ENCODE data around the gene ULBP3. TPM values are rescaled to one million over a fixed set of nuclear protein-coding genes. Genes with fewer than 3 reads are reported as not detected.

ULBP3 gene
- total and polyA plus RNA-seq, 9 of the 15 experiments (the other 6 are each of a cell fraction or from before 2014, with no cell fraction given) = 0.25 to 0.33 TPM; not detected in 7

DNA sequence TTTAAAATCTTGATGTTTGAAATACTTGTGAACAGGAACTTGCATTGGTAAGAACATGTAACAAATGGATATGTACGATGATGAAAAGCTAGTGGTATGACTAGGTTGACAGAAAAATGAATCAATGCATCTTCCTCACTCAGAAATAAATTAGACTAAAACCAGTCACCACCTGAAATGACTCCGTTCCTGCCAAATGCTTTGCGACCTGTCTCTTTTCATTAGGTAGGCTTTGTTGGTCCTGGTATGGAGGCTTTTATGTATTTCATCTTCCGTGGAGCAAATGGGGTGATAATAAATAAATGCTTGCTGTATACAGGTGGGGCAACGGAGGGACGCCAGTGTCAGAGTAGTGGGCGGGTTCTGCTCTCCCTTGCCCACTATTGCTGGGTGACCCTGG is 17.1 kb upstream of the ULBP3 start:
- WGBS (ENCODE audit: insufficient coverage, low coverage, missing lambda C conversion rate) = 3% methylated on average over 7 of the region's 7 CpGs
- CTCF ChIA-PET (ENCODE audit: low intra/inter-chr PET ratio) = interaction anchor here (0.7 kb wide), 1 partner anchor 12 kb away, joined by 3 read pairs; no protein-coding TSS in a partner anchor

More for the DNA sequence above, 17.1 kb upstream of the ULBP3 start:
- intact Hi-C loops (cut with micrococcal nuclease) (no loop called here), in situ Hi-C loops (cut with MboI) (no loop called here)
- H3K9ac ChIP-seq (ENCODE audit: insufficient read depth in 1 of 2, low read depth in 2 of 2, low read length in 2 of 2) = no peak overlapping the region
- peaks cover 0 to 5% of the 10 kb centered on the region in 2 experiments; a peak in 3 of 5 replicates for H3K4me1 ChIP-seq (replicated peaks in 1 of 2; ENCODE audit: control insufficient read depth in 2 of 2, insufficient read depth in 2 of 2, low read length in 2 of 2)
- H3K79me2 ChIP-seq (ENCODE audit: control insufficient read depth, insufficient read depth, low read length) = no peaks in the 10 kb centered on the region
- no peaks in the 10 kb centered on the region for H3K9me1 ChIP-seq (ENCODE audit: control insufficient read depth, insufficient read depth, low read length)
- ATAC-seq (no peak), FAIRE-seq (no peak), DNase-seq (ENCODE audit: extremely low read depth in 1 of 4, low spot score in 3 of 4) (no peak)
- no peaks in the 10 kb centered on the region; the same call in 1 of the 2 replicates for H4K20me1 ChIP-seq (replicated peaks; ENCODE audit: control insufficient read depth, insufficient read depth, low read length)
- no TSS peak for BruUV-seq (replicated peaks)
- no peaks in the 10 kb centered on the region for H3K36me3 ChIP-seq (ENCODE audit: control insufficient read depth, insufficient read depth, low read length)
- H3K9me3 ChIP-seq (replicated peaks; ENCODE audit: control insufficient read depth, insufficient read depth, low read depth, low read length) = no peaks in the 10 kb centered on the region
- H3K27ac ChIP-seq (ENCODE audit: extremely low read depth, low read depth, low read length) = no peak overlapping the region
- H3K27me3 ChIP-seq (ENCODE audit: control insufficient read depth in 2 of 2, insufficient read depth in 2 of 2, low read length in 2 of 2) = peaks cover 38 to 59% of the 10 kb centered on the region in 2 experiments; a peak in 4 of 5 replicates
- no peak for TF ChIP-seq RFX5 (IDR thresholded peaks at IDR 0.05; ENCODE audit: low read depth, low read length)
- TF ChIP-seq KAT8 (IDR thresholded peaks at IDR 0.05; ENCODE audit: low read depth) = no peak
- TF ChIP-seq ZC3H11A (IDR thresholded peaks at IDR 0.05; ENCODE audit: low read depth, low read length) = no peak
- no peak for TF ChIP-seq ZNF274 (IDR thresholded peaks at IDR 0.05; ENCODE audit: borderline replicate concordance, low read depth, low read length)
- no peak for TF ChIP-seq ZFP36 (IDR thresholded peaks at IDR 0.05; ENCODE audit: low read depth, low read length, partially characterized antibody)
- no peak for TF ChIP-seq MCM3 (IDR thresholded peaks at IDR 0.05)
- no peak for TF ChIP-seq TARDBP (IDR thresholded peaks at IDR 0.05)
- TF ChIP-seq TCFL5 (CRISPR knock-in tag; conservative IDR thresholded peaks at IDR 0.05) = no peak
- TF ChIP-seq FOXM1 (IDR thresholded peaks at IDR 0.05; ENCODE audit: low read depth) = no peak
- TF ChIP-seq FOXM1 (CRISPR knock-in tag; IDR thresholded peaks at IDR 0.05; ENCODE audit: low read depth) = no peak
- TF ChIP-seq, protein P1, sequence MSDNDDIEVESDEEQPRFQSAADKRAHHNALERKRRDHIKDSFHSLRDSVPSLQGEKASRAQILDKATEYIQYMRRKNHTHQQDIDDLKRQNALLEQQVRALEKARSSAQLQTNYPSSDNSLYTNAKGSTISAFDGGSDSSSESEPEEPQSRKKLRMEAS (CRISPR knock-in tag; IDR thresholded peaks at IDR 0.05) = no peak
- no peak for TF ChIP-seq SNIP1 (IDR thresholded peaks at IDR 0.05; ENCODE audit: low read depth)
- TF ChIP-seq, protein P2, sequence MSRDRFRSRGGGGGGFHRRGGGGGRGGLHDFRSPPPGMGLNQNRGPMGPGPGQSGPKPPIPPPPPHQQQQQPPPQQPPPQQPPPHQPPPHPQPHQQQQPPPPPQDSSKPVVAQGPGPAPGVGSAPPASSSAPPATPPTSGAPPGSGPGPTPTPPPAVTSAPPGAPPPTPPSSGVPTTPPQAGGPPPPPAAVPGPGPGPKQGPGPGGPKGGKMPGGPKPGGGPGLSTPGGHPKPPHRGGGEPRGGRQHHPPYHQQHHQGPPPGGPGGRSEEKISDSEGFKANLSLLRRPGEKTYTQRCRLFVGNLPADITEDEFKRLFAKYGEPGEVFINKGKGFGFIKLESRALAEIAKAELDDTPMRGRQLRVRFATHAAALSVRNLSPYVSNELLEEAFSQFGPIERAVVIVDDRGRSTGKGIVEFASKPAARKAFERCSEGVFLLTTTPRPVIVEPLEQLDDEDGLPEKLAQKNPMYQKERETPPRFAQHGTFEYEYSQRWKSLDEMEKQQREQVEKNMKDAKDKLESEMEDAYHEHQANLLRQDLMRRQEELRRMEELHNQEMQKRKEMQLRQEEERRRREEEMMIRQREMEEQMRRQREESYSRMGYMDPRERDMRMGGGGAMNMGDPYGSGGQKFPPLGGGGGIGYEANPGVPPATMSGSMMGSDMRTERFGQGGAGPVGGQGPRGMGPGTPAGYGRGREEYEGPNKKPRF (IDR thresholded peaks at IDR 0.05; ENCODE audit: low read depth, low read length) = no peak
- TF ChIP-seq, protein P3, sequence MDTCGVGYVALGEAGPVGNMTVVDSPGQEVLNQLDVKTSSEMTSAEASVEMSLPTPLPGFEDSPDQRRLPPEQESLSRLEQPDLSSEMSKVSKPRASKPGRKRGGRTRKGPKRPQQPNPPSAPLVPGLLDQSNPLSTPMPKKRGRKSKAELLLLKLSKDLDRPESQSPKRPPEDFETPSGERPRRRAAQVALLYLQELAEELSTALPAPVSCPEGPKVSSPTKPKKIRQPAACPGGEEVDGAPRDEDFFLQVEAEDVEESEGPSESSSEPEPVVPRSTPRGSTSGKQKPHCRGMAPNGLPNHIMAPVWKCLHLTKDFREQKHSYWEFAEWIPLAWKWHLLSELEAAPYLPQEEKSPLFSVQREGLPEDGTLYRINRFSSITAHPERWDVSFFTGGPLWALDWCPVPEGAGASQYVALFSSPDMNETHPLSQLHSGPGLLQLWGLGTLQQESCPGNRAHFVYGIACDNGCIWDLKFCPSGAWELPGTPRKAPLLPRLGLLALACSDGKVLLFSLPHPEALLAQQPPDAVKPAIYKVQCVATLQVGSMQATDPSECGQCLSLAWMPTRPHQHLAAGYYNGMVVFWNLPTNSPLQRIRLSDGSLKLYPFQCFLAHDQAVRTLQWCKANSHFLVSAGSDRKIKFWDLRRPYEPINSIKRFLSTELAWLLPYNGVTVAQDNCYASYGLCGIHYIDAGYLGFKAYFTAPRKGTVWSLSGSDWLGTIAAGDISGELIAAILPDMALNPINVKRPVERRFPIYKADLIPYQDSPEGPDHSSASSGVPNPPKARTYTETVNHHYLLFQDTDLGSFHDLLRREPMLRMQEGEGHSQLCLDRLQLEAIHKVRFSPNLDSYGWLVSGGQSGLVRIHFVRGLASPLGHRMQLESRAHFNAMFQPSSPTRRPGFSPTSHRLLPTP (IDR thresholded peaks at IDR 0.05; ENCODE audit: borderline replicate concordance, extremely low read depth, insufficient read length) = no peak
- no peak for TF ChIP-seq EWSR1 (IDR thresholded peaks at IDR 0.05; ENCODE audit: borderline replicate concordance, low read depth, partially characterized antibody)
- TF ChIP-seq COPS2 (conservative IDR thresholded peaks at IDR 0.05) = no peak
- POLR2A ChIA-PET = interaction anchor here (0.6 to 1.3 kb wide), 3 partner anchors 10 to 46 kb away, joined by 3 to 5 read pairs (median 4); no protein-coding TSS in a partner anchor
- no peak overlapping the region for H3K4me2 ChIP-seq (ENCODE audit: insufficient read depth, low read length)
- no peak overlapping the region for H3K4me3 ChIP-seq
- H2AFZ ChIP-seq (ENCODE audit: low read depth, low read length) = no peak overlapping the region
